HG03565 (cell line): Measurements from ENCODE around the gene NTN1.

ENCODE experiments used
- ATAC-seq: cut with Tn5 transposase; IDR thresholded peaks from one replicate; pipeline ENCODE4 v1.9.1; 2021; ENCODE audit warnings: mild to moderate bottlenecking, moderate library complexity; ENCODE audit not compliant: unreplicated experiment

NTN1 gene

DNA sequence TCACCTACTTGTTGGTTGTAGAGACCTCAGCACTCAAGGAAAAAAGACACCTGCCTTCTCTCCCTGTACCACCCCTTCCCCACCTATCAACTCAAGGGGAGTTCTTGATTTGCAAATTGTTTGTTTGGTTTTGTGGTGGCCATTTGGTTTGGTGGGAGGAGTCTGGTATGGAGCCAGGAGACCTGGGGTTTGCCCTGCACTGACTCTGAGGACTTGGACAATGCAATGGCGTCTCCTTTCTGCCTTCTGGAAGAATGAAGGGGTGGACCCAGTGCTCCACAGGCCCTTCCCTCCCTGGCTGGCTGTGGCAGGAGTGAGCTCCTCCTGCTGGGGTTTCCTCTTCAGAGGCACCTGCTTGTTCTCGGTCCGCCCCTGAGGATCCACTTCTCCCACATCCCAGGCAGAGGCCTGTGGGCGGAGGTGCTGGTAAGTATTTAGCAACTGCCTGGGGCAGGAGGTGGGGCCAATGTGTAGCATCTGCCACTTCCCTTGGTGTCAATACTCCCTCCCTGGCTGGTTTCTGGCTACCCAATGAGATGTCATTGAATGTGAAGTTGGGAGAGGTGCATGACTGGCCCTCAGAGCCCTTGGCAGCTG, 164.5 kb downstream of the NTN1 start:
- no peak for ATAC-seq

DNA sequence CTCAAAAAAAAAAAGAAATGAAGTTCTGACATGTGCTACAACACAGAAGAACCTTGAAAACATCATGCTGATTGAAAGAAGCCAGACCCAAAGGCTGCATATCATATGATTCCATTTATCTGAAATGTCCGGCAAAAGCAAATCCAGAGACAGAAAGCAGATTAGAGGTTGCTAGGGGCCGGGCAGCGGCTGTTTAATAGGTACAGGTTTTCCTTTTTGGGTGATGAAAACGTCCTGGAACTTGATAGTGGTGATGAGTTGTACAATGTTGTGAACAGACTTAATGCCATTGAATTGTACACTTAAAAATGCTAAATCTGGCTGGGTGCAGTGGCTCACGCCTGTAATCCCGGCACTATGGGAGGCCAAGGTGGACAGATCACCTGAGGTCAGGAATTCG, 166.5 kb downstream of the NTN1 start:
- no peak for ATAC-seq

DNA sequence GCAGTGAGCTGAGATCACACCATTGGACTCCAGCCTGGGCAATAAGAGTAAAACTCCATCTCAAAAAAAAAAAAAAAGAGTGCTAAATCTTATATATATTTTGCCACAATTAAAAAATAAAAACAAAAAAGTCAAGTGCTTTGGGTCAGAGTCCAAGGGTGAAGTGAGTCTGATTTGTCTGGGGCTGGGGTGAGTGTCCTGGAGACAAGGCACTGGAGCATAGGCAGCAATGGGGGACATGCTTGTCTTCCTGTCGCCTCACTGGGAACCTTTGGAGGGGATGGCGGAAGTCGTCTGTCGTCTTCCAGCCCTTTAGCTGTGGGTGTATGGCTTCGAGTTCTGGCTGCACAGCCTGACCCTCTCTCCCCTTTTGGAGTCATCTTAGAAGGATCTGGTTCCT, 167.1 kb downstream of the NTN1 start:
- ATAC-seq: no peak

DNA sequence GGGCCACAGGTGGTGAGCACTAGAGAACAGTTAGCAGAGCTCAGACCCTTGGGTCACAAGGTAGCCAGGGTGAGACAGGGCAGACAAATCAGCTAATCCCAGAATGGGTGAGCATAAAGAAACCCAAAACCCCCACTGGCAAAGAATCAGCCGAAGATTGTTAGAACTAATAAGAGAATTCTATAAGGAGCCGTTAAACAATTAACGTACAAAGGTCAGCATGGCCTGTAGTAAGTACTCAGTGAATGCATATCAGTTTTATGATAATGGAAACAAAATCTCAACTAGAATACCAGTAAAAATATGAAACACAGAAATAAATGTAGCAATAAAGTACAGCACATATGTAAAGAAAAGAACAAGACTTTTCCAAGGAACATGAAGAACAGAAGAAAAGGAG, 168.6 kb downstream of the NTN1 start:
- no peak for ATAC-seq

DNA sequence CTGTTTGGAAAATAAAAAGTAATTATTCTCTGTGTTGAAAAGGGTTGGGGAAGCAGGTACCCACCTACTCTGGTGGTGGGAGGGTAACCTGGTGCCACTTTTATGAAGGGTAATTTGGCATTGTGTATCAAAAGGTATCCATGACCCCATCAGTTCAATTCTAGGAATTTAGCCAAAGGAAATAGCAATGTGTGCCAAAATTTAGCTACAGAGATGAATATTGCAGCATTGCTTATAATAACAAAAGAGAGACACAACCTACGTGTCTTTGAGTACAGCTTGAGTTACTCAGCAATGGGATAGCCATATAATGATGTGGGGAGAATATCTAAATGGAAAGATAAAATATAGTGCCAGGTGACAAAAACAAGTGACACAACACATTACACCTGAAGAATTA, 170.7 kb downstream of the NTN1 start:
- ATAC-seq: no peak

DNA sequence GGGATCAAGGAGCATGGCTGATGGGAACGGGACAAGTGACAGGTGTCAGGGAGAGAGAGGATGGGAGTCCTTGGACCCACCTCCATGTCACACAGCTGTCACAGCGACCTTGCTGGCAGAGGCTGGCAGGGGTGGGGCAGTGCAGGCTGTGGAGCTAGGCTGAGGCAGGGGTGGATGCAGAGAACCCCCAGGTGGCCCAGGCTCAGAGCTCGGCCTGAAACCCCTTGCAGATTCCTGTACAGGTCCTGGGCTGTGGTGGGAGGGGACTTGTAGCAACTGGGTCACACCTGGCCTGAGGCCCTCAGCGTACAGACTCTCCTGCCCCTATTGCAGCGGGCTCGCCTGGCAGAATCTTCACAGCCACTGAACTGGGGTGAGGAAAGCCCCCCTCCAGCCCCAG, 174.1 kb downstream of the NTN1 start:
- ATAC-seq: no peak

DNA sequence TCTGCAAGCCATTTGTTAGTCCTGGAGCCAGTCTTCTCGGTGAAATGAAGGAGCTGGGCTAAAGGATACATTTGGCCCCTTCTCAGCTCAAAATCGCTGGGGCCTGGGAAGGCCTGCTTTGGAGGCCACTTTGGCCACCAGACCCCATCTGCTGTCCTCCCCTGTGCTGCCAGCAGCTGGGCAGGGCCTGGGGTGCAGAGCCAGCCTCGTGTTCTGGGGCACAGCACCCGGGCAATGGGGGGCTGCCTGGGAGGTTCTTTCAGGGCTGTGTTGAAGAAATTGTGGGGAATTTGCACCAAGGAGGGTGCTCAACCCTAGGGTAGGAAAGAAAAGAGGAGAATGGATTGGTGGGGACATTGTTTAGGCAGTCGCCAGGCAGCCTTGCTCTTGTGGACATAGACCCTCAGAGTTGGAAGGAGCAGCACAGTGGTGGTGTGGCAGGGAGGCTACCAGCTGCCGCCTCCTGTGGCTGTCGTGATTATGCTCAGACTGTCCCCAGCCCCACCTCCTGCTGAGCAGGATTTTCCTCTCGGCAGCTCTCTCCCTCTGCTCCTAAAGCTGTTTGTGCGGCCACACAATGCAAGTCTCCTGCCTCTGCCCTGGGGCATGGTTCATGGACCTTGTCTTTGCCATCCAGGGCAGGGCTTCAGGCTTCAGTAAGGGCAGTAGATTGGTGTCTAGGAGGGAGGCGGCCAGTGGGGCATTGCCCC, 174.8 kb downstream of the NTN1 start:
- ATAC-seq: no peak

DNA sequence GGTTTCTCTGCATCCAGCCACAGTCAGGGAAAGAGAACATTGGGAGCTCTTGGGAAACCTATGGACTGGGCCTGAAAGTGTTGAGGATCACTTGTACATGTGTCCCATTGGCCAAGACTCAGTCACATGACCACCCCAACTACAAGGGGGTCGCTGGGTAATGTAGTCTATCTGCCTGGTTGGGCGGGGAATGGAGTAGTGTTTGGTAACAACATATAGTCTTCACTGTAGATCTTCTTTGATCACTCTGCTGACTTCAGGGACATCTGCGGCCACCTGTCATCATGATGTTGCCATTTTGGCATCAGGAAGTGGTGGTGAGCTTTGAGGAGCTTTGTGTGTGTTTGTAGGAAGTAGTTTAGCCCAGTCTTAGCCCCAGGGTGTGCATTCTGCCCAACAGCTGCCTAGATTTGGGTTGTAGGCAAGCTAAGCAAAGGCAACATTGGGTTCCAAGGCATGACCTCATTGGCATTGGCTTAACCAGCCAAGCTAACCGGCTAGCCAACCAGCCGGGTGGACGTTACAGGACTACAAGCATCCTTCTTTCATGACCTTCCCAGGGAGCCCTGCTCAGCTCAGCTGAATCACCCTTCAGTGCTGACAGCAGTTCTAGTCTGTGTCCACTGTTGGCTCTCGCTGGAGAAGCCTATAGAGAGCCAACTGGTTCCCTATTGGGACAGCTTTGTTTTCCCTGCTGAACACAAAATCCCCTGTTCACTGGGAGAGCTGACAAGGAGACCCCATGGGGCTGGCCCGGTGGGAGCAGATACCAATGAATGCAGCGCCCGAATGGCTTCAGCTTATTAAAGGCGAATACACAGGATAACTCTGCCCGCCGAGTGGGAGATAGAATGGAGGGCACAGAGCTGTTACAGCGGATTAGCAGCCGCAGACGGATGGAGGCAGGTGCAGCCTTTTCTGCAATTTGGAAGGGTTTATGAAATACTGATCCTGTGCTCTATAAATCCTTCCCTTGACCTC, 178.6 kb downstream of the NTN1 start:
- no peak for ATAC-seq

DNA sequence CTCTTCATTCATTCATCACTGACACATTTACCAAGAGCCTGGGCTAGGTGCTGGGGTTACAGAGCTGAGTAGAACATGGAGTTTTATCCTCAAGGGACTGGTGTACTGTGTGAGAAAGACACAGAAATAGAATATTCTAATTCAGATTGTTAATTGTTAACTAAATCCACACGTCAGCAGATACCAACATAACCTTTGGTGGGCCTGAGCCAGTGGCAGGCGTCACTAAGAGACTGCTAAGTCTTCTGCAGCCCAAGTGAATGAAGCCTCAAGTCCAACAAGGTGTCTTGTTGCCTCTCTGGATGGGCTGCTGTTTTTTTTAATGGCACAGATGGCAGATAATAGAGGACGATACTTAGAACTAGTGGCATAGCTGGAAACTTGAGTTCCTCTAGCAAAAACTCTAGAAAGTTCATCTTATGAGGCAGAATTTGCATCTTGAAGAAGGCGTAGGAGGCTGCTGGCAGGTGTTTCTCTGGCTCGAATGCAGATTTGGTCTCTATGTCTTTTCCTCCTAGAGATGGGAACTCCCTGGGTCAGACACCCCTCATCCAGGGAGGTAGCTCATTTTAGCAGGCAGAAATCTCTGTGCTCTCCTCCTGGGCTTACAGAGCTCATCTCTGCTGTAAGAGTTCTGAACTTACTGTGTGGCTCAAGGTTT, 179.5 kb downstream of the NTN1 start:
- no peak for ATAC-seq

DNA sequence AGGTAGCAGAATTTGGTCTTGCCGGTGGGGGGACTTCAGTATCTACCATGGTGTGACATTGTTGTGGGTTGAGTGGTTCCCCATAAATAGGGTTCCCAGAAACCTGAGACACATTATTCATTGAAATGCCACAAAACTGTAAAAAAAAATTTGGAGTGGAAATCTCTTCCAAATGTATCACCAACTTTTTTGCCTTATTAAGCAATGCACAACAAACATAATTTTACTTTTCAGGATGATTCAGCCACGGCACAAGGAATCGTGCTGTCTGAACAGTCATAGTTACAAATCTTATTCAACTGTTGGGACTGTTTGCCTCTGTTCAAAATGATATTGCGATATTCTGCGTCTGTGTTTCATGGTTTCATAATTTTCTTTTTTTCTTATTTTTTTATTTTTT, 181.2 kb downstream of the NTN1 start:
- ATAC-seq: no peak

DNA sequence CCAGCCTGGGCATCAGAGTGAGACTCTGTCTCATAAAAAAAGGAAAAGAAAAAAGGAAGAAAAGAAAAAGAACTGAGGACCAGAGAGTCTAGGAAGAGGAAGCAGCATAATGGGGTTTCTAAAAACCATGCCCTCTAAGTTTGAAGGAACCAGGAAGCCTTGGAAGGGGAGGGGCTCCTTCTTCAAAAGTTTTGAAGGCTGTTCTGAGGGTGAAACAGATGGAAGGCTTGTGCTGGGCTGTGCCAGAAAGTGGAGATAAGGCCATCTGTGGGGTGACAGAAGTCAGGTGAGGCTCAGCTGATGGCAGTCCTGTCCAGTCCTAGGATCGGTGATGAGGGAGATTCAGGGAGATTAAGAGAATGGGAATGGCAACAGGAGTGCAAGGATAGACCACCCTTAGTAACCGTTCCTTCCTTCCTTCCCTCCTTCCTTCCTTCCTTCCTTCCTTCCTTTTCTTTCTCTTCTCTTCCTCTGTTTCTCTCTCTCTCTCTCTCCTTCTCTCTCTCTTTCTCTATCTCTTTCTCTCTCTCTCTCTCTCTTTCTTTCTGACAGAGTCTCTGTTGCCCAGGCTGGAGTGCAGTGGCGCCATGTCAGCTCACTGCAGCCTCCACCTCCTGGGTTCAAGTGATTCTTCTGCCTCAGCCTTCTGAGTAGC, 182.6 kb downstream of the NTN1 start:
- no peak for ATAC-seq

DNA sequence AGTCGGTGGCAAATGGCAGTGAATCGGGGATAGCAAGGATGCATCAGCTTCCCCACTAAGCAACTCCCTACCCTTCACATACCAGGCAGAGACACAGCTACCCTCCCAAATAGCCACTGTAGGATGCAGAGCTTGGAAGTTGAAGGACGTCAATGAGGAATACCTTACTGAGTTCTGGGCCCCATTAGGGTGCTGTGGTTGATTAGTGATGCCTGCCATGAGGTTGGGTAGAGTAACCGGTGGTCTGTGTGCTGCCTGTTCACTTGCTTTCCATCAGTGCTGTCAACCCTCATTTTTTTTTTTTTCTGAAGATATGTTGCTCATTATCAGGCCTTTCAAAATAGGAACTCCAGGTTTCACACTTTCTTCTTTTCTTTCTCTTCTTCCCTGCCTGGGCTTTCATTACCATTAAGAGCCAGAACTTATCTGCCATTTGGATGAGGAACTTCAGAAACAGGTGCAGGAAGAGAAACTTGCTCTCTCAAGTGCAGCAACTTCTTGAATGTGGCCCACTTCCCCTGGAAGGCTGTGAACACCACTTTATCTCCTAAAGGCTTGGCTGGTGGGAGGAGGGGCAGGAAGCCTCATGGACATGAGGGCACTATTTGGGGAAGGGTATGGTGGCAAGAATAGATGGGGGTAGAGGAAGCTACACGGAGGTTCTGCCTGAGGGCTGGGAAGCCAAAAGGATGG, 183.5 kb downstream of the NTN1 start:
- ATAC-seq: no peak

DNA sequence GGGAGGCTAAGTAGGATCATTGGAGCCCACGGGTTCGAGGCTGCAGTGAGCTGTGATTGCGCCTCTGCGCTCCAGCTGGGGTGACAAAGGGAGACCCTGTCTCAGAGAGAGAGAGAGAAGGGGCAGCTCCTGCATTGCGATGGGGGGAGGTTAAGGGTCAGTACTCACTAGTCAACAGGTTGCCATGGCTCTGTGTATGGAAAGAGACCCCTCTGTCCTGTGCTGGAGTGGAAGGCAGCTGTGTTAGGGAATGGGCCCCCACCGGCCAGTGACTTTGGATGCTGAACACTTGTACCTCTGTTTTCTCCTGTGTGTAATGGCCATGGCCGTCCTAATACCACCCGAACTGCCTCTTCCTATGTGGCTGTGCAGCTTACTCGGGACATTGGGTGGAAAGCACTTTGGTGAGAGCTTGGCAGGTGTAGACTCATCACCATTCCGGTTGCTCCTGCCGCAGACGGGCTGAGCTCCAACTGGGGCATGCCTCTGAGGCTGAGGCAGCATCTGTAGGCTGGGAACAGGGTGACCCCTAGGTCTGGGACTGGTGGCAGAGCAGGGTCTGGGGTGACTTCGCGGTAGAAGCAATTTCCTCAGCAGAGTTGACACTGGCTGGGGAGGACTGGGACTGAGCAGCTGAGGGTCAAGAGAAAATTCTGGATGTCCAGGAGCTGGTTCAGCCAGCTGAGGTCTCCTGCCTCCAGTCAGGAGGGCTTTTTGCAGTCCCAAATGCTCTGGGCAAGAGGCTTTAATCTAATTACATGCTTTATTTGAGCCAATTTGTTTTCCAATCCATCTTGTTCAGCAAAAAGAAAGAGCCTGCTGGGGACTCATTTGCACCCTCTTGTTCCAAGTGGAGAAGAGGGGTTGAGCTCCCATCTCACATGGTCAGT, 184.5 kb downstream of the NTN1 start:
- ATAC-seq: no peak

DNA sequence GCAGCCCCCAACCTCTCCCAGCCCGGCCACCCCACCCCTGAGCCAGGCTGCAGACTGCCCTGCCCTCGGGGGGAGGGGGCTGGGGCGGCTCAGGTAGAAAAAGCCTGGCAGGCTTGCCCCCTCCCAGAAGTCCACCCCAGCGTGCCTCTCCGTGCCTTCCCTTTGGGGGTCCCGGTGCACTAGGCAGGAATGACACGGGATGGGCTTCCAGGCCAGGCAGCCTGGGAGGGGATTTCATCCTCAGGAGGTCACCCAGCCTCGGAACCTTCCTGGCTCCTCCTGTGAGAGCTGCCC, 185.0 kb downstream of the NTN1 start:
- ATAC-seq: no peak

DNA sequence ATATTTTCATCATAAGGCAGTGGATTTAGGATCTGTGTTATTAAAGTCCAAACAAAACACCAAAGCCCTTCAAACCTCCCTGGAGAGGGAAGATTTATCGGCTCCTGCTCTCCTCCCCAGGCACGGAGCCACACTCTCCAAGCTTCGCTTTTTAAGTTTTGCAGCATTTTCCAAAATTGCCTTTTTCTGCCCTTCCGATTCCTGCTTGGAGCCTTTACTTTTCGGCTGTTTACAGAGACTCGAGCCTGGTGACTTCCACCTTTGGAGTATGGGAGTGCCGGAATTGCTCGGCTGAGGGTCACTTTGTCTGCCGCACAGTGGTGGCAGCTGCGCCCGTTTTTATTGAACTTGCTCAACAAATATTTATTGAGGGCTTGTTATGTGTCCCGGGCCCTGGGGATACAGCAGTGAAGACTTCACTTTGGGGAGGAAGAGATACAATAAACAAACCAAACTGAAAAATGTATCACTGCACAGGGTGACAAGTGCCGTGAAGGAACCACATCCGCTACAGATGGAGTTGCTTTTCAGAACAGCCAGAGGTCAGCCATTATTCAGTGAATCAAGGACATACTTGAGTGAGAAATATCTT, 185.5 kb downstream of the NTN1 start:
- no peak for ATAC-seq

DNA sequence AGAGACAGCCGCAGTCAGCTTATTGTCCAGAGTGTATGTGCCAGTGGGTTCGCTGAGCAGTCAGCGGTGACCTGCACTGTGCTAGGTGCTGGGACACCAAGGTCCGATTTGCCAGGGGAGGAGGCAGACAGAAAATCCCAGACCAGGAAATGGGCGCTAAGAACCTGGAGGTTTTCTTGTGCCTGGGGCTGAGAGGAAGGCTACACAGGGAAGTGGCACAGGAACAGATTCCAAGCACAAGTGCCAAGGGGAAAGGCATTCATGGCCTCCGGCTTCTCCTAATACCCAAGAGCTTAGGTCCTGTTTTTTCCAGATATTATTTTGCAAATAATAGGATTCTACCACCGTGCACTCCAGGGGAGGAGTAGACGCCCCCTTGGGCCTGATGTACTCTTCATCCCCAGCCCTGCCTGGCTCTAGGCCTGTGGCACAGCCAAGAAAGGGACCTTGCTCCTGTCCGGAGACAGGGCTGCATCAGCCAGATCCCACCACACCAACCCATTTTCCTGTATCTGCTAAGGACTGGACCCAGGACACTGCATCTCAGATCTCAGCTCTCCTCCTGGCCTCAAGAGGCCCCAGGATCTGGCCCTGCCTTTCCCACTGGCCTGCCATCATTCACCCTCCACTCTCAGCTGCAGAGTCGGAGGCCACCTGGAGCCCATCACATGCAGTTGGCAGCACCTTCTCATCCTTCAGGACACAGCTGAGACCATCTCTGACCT, 187.2 kb downstream of the NTN1 start:
- ATAC-seq: no peak

DNA sequence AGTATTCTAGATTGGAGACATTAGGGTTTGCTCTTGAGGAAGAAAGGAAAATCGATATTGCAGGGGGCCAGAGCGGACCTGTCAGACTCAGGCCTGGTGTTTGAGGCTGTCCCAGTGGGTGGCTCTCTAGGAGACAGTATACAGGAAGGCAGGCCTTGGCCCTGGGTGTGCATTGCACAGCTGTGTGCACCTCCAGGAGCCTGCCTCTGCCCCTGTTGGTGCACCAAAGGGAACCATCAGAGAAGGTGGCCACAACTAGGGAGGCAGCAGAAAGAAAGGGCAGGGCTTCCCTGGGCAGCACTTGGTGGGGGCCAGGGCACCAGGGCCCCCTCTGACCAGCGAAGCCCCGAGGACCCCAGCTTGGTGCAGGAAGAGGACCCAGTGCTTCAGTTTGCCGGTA, 188.0 kb downstream of the NTN1 start:
- ATAC-seq: no peak

DNA sequence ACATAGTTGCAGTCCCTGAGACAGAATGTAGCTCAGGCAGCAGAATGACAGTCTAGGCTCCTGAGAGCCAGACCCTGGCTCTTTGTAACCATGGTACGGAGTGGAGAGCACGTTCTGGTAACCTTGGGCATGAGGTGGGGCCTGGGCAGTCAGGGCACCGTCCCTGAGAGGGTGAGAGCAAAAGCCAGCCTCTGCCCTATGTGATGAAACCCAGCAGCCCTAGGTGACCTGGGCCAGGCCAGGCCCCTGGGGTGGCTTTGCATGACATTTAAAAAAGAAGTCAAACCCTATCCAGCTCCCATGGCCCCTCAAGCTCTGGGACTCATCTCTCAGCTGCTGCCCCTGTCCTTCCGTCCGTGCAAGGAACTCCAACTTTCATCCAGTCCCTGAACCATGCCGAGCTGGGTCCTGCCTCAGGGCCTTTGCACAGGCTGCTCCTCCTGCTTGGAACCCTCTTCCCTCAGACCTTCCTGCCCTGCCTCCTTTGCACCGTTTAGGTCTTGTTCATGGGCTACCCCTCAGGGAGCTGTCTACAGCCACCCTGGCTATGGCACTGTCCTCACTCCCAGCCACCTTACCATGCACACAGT, 188.6 kb downstream of the NTN1 start:
- no peak for ATAC-seq
